Right lobe of liver (tissue), 4 donors: ENCODE results near the gene RCAN3.

Experiments
- POLR2A ChIP-seq: fragments of 450-650 bp; IDR thresholded peaks from one replicate; pipeline ENCODE4 v1.6.1; 2017; ENCODE audit warnings: antibody characterized with exemption, mild to moderate bottlenecking
- TF ChIP-seq, protein P1 (sequence below), 4 donors: fragments of 200-600 bp in 3 of 4; fragments of 450-650 bp in 1 of 4; IDR thresholded peaks; one replicate each; pipeline versions ENCODE4 v1.5.1 to v1.8.0; 2016 to 2022; ENCODE audit warnings: antibody characterized with exemption in 4 of 4, mild to moderate bottlenecking in 2 of 4
- donor health status: DM: no; HTN: no; CAD: no.
- donor health status: DM: no; HTN: no; CAD: no.
- donor health status: DM: no; HTN: yes; CAD: no.

DNA sequence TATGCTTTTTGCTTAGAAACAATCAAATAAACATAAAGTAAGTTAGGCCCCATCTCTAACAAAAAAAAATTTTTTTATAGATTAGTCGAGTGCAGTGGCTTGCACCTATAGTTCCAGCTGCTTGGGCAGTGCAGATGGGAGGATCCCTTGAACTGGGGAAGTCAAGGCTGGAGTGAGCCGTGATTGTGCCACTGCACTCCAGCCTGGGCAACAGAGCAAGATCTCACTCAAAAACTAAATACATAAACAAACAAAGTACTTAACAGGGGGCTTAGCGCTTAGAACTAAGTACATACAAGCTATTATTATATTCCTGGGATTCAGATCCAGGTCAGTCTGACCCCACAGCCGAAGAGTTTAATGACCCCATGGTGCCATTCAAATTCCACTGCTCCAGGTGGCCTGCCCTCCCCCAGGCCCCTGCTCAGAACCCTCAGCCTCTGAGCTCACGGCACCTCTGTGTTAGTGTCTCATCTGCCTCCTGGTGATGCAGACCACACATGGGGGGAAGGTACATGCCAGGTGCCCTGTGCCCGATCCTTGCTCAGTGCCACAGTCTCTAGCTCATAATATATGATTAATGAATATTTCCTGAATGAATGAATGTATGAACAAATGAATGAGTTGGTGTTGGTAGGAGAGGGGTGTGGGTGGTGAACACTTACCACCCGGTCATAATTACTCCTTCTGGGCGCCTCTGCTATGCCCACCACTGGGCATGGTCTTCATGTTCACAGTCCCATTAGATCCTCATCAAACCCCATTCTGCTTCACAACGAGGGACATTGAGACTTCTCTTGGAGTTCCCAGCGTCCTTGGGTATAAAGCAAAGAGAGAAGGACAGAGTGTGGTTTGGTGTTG, 67.9 kb downstream of the RCAN3 start:
- TF ChIP-seq, protein P1, sequence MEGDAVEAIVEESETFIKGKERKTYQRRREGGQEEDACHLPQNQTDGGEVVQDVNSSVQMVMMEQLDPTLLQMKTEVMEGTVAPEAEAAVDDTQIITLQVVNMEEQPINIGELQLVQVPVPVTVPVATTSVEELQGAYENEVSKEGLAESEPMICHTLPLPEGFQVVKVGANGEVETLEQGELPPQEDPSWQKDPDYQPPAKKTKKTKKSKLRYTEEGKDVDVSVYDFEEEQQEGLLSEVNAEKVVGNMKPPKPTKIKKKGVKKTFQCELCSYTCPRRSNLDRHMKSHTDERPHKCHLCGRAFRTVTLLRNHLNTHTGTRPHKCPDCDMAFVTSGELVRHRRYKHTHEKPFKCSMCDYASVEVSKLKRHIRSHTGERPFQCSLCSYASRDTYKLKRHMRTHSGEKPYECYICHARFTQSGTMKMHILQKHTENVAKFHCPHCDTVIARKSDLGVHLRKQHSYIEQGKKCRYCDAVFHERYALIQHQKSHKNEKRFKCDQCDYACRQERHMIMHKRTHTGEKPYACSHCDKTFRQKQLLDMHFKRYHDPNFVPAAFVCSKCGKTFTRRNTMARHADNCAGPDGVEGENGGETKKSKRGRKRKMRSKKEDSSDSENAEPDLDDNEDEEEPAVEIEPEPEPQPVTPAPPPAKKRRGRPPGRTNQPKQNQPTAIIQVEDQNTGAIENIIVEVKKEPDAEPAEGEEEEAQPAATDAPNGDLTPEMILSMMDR (IDR thresholded peaks at IDR 0.05): no peak
- TF ChIP-seq POLR2A: no peak
